LNCAP (cell line): ENCODE results near the gene ANKLE1.

Experiments
- CTCF ChIP-seq: fragments of 450-650 bp; IDR thresholded peaks from 2 replicates; pipeline ENCODE4 v1.5.1; 2017; ENCODE audit warnings: mild to moderate bottlenecking

The ANKLE1 gene

GRCh38 chr19:17264641-17264979, 17.1 kb upstream of the ANKLE1 start, which contains the start of gene USHBP1:
TSS of gene USHBP1 (minus strand) at chr19:17264745. CDS start at chr19:17264299, 446 bp downstream.
- TF ChIP-seq CTCF = no peak

GRCh38 chr19:17266026-17266425, 15.7 kb upstream of the ANKLE1 start:
- no peak for TF ChIP-seq CTCF

- TF ChIP-seq CTCF = no peak
These were observed 15.1 kb upstream of the ANKLE1 start for GRCh38 chr19:17266589-17266974.

- no peak for TF ChIP-seq CTCF
These were observed 14.5 kb upstream of the ANKLE1 start, which contains the start of gene BABAM1 for GRCh38 chr19:17266975-17267788. TSS of gene BABAM1 (plus strand) at chr19:17267443. CDS start at chr19:17268807, 1,364 bp downstream.

- no peak for TF ChIP-seq CTCF
These were observed 12.9 kb upstream of the ANKLE1 start for GRCh38 chr19:17268754-17269153.

GRCh38 chr19:17275441-17276175, 6.1 kb upstream of the ANKLE1 start:
- no peak for TF ChIP-seq CTCF

- no peak for TF ChIP-seq CTCF
These were observed 2.3 kb upstream of the ANKLE1 start for GRCh38 chr19:17279436-17279835.
